GM19324 (cell line): ENCODE results near the gene MRS2.

ENCODE experiments used
- ATAC-seq: cut with Tn5 transposase; IDR thresholded peaks from one replicate; pipeline ENCODE4 v1.9.1; 2021; ENCODE audit warnings: mild to moderate bottlenecking, moderate library complexity; ENCODE audit not compliant: unreplicated experiment, low FRiP score

MRS2 gene

GRCh38 chr6:24426729-24427446 is 24.2 kb downstream of the MRS2 start:
- no peak for ATAC-seq

GRCh38 chr6:24428615-24429014 is 25.9 kb downstream of the MRS2 start:
- ATAC-seq, result no peak

GRCh38 chr6:24429146-24429545 is 26.4 kb downstream of the MRS2 start:
- no peak for ATAC-seq

- ATAC-seq, result no peak
Observed at GRCh38 chr6:24430086-24430485, 27.4 kb downstream of the MRS2 start.

GRCh38 chr6:24431045-24431451 is 28.3 kb downstream of the MRS2 start:
- no peak for ATAC-seq

GRCh38 chr6:24432611-24433010 is 29.9 kb downstream of the MRS2 start:
- ATAC-seq, result no peak

GRCh38 chr6:24436979-24437378 is 34.2 kb downstream of the MRS2 start:
- ATAC-seq, result no peak

GRCh38 chr6:24439858-24440539 is 37.3 kb downstream of the MRS2 start:
- ATAC-seq, result no peak

GRCh38 chr6:24440897-24441598 is 38.3 kb downstream of the MRS2 start:
- no peak for ATAC-seq

GRCh38 chr6:24441599-24441904 is 38.8 kb downstream of the MRS2 start:
- no peak for ATAC-seq

- no peak for ATAC-seq
Observed at GRCh38 chr6:24444588-24444987, 41.9 kb downstream of the MRS2 start.

- ATAC-seq, result no peak
Observed at GRCh38 chr6:24445704-24446103, 43.0 kb downstream of the MRS2 start.

GRCh38 chr6:24446670-24447069 is 43.9 kb downstream of the MRS2 start:
- no peak for ATAC-seq

GRCh38 chr6:24448396-24448795 is 45.7 kb downstream of the MRS2 start:
- no peak for ATAC-seq

- no peak for ATAC-seq
Observed at GRCh38 chr6:24448828-24449525, 46.2 kb downstream of the MRS2 start.

- ATAC-seq, result no peak
Observed at GRCh38 chr6:24451581-24452388, 49.0 kb downstream of the MRS2 start.

- ATAC-seq, result no peak
Observed at GRCh38 chr6:24453921-24454320, 51.2 kb downstream of the MRS2 start.

- no peak for ATAC-seq
Observed at GRCh38 chr6:24454452-24454851, 51.7 kb downstream of the MRS2 start.

GRCh38 chr6:24455061-24455460 is 52.3 kb downstream of the MRS2 start:
- ATAC-seq, result no peak

GRCh38 chr6:24458134-24458533 is 55.4 kb downstream of the MRS2 start:
- no peak for ATAC-seq
